Cerebellar cortex (tissue), 1 donor: ENCODE measurements around the gene SLC19A1.

Source experiments
- DNase-seq: peaks from one replicate; pipeline ENCODE4 v3.0.0-alpha.2; 2015; ENCODE audit warnings: low spot score

The SLC19A1 gene

DNA sequence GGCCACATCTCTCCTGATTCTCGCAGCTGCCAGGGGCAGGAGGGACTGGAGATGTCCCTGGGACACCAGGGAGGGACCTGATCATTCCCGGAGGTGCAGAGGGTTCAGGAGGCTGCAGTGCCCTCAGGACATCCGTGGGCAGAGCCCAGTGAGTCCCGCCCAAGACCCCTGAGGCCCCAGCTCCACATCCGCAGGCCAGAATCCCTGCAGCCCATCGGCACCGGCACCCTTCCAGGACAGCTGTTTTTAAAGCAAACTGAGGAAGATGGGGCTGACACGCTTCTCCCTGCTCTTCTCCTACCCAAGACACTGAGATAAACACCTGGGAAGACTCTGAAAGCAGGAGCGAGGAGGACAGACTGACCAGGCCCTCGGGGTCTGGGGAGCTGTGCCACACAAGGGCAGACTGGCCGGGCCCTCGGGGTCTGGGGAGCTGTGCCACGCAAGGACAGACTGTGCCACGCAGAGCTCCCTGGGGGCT is 25.5 kb downstream of the SLC19A1 start:
- no peak for DNase-seq

DNA sequence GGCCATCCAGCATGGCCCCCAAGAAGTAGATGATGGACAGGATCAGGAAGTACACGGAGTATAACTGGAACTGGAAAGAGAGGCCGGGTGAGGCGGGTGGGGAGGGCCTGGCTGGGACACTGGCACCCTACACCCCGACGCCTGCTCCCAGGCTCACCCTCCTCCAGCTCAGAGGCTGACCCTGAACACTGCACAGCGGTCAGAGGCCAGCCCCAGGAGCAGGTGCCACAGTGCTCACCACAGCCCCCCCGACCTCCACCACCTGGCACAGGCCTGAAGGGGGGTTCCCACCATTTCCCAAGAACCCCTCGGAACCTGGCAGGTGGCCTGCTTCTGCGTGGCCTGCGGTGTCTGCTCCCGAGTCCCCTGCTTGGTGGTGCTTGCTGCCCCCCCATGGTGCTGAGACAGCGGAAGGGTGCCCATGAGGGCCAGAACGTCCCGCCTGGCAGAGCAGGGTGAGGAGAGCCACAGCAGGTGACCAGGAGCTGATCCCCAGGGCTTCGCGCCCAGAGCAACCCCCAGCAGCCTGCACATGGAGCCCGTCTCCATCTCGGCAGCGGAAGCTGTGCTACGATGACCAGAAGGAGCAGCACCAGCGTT is 26.1 kb downstream of the SLC19A1 start:
- no peak for DNase-seq

DNA sequence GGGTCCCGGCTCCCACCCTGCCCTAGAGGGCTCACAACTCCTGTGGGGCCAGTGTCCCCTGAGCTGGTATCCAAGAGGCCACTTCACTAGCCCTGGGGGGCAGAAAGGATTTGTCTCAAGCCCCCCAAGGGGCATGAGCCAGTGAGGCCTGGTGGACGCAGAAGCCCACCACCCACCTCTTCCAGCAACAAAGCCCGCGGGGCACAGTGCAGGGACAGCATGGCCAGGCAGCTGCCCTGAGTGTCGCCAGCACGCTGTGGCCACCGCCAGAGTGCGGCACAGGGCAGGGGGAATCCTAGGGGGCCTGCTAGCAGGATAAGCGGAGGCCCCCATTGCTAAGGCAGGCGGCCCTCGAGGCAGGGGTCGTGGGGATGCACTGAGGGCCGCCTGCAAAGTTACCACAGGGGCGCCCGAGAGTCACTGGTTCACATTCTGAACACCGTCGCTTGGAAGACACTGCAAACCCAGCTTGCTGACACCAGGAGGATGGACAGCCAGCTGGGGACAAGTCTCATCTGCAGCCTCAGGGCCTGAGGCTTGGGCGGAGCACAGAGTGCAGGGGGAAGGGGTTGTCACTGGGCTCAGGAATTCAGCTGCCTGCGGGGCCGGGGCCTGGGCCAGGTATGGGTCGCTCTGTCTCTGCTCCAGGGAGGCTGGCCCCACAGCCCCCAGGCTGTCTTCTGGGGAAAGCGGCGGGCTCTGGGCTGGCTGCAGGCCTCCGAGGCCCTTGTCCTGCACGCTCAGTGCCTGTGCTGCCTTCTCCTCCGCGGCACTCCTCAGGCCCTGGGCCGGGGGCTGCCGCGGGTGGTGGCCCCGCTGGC is 26.8 kb downstream of the SLC19A1 start:
- DNase-seq, result no peak

DNA sequence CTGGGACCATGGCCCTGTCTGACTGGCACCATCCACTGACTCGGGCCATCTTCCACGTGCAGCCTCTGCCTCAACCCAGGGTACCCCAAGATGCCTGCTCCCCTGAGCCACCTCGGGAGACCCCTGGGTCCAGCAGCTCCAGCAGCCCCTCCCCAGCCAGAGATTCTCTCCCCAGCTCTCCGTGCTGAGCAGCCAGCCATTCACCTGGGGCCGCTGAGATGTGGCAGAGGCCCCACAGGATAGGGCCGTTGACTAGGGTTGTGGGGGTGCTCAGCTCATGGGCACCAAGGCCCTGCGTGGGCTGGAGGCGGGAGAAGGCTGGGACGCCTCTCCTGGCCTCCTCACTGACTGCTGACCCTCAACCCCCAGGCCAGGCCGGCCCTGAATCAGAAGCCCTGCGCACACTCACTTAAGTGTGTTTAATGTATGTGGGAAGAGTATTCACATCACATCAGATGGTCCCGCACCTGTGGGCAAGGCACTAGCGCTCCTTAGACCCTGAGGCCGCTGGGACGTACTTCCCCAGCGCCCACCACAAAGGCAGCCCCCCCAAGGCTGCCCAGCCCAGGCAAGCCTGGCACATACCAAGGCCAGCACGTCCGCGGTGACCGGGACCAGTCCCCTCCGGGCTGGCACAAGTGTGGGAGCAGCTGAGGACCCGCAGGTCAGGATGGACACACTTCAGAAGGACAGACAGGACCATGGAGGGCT is 27.8 kb downstream of the SLC19A1 start:
- DNase-seq, result no peak

DNA sequence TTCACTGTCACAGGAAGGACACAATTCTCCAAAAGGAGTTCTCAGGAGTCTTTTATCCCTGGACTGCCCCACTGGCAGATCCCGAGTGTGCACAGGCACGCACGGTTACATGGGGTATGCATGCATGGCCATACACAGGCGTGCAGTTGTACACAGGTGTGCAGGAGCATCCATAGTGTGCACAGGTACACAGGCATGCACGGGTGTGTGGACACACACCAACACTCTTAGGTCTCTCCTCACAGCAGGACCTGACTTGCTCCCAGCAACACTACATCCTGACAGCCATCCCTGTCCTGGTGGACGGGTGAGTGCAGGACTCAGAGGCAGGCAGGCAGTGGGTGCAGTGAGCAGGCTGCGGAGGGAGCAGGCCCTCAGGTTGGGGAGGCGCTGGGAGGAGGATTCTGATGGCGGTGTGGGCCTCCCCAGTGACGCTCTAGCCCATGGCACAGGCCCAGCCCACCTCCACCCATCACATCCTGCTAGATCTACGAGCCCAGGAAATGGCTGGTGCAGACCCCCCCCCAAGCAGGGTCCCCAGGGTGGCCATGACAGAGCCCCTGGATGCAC is 28.4 kb downstream of the SLC19A1 start:
- no peak for DNase-seq

DNA sequence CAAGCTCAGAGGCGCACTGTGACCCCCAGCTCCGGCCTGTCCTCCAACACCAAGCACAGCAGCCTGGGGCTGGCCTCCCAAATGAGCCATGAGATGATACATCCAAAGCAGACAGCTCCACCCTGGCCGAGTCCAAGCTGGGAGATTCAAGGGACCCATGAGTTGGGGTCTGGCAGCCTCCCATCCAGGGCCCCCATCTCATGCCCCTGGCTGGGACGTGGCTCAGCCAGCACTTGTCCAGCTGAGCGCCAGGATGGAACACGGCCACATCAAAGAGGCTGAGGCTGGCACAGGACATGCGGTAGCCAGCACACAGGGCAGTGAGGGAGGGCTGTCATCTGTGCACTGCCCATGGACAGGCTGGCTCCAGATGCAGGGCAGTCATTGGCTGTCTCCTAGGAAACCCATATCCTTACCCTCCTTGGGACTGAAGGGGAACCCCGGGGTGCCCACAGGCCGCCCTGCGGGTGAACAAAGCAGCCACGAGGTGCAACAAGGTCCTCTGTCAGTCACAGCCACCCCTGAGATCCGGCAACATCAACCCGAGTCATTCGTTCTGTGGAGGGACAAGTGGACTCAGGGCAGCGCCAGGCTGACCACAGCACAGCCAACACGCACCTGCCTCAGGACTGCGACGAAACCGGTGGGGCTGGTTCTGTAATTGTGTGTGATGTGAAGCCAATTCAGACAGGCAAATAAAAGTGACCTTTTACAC is 29.1 kb downstream of the SLC19A1 start:
- no peak for DNase-seq

DNA sequence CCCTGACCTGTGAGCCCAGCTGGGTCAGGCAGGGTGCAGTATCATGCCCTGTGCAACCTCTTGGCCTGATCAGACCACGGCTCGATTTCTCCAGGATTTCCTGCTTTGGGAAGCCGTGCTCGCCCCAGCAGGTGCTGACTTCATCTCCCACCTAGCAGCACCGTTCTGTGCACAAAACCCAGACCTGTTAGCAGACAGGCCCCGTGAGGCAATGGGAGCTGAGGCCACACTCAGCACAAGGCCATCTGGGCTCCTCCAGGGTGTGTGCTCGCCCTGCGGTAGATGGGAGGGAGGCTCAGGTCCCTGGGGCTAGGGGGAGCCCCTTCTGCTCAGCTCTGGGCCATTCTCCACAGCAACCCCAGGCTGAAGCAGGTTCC is 29.6 kb downstream of the SLC19A1 start:
- no peak for DNase-seq

DNA sequence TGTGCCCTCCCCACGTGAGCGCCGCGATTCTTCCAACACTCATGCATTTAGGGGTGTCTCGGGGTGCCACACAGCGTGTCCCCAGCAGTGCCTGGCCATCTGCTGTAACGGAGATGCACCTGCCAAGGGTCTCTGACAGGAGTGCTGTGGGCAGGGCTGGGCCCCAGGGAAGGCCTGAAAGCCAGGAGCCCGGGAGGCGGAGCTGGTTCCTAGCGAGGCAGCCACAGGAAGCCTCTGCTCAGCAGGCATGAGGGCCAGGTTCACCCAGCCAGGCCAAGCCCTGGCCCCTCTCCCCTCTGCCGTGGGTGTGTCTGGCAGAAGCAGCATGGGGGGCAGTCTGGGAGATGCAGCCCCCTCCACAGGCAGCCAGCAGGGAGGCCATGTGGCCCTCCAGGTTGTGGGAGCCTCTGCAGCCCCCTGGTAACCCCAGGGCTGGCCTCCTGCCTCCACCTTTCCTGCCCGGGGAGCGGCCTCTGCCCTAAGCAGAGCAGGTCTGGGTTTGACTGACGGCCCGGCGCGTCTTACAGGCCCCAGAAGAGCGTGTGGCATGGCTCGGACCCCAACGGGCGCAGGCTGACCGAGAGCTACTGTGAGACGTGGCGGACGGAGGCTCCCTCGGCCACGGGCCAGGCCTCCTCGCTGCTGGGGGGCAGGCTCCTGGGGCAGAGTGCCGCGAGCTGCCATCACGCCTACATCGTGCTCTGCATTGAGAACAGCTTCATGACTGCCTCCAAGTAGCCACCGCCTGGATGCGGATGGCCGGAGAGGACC is 30.4 kb downstream of the SLC19A1 start:
- DNase-seq, result no peak

DNA sequence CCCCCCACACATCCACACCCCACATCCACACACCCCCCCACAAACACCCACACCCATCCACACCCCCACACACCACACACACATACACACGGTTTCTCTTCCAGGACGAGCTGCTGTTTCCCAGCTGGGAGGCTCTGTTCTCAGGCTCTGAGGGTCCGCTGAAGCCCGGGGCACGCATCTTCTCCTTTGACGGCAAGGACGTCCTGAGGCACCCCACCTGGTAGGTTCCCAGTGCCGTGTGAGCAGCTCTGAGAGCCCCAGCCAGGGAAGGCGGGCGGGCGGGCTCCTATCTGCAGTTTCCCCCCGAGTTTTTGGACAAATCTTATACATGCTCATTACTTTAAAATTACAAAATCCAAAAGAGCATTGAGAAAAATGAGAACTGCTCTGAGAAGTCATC is 31.2 kb downstream of the SLC19A1 start:
- no peak for DNase-seq

DNA sequence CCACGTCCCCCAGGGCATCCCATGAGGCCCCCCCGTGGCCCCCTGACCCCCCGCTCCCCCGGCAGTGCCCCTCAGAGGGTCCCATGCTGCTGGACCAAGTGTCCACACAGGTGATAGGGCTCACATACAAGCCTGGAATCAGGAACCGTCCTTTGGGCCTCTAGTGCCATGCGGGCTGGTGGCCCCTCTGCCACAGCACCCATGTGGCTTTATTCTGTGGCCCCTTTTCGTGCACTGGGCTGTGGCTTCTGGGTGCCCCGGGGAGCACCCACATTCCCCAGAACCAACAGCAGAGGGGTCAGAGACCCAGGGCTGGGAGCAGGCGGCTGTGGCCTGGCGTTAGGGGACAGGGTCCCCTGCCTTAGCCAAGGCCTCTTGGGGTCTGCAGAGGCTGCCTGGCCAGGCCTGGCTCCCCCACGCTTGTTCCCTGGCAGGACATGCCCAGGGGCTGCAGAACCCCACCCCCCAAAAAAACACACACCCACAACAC is 31.7 kb downstream of the SLC19A1 start:
- DNase-seq, result no peak

DNA sequence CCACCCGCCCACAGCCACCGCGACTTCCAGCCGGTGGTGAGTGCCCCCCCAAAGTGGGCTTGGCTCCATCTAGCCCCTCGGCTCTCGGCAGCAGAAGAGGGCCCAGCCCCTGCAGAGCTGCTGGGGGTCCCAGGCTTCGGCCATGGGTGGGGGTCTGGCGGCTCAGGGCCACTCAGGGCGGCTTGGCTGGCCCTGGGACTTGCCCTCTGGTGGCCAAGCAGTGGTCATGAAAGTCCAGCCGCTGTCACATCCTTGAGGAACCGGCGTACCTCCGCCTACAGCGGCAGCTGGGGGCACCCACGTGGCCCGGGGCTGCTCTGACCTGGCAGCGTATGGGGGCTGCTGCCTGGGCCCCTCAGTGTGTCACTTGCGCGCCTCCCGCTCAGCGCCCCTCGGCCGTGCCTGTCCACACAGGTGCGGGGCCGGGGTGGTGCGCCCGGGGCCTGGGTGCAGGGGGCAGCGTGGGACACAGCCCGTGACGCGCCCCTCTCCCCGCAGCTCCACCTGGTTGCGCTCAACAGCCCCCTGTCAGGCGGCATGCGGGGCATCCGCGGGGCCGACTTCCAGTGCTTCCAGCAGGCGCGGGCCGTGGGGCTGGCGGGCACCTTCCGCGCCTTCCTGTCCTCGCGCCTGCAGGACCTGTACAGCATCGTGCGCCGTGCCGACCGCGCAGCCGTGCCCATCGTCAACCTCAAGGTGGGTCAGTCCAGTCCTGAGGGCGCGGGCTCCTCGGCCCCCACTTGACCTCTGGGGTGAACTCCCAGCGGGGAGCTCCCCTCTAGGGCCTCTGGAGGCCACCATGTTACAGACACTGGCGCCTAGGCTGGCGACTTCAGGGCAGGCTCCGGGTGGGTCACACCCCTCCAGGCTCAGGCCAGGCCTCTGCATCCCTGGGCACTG is 32.4 kb downstream of the SLC19A1 start:
- DNase-seq, result no peak

DNA sequence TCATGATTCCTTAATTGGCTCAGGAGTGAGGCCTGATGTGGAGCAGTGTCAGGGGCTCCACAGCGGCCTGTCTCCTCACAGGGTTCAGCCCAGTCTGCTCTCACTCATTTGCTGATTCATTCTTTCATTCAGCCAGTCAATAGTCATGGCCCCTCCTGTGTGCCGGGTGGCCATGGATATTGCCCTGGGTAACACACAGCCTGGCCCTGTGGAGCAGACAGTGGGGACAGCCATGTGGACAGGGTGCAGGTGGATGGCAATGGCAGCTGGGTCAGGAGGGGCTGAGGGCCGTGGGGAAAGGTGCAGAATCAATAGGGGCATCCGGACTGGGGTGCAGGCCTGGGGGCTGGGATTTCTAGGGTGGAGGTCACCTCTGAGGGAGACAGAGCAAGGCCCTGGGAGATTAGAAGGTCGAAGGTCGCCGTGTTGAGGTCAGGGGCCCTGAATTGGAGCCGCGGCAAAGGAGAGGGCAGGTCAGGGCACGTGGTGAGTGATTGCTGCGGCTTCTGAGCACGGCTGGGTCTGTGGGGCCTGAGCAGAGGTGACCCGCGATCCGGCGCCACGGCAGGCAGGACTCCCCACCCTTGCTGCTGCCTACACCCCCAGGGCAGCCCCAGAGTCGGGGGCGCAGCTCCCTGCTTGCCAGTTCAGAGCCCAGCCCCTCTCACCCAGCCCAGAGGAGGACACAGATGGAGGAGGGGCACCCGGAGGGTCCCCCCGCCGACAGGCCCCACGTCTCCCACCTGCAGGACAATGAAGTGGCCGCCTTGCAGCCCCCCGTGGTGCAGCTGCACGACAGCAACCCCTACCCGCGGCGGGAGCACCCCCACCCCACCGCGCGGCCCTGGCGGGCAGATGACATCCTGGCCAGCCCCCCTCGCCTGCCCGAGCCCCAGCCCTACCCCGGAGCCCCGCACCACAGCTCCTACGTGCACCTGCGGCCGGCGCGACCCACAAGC is 33.4 kb downstream of the SLC19A1 start:
- no peak for DNase-seq

DNA sequence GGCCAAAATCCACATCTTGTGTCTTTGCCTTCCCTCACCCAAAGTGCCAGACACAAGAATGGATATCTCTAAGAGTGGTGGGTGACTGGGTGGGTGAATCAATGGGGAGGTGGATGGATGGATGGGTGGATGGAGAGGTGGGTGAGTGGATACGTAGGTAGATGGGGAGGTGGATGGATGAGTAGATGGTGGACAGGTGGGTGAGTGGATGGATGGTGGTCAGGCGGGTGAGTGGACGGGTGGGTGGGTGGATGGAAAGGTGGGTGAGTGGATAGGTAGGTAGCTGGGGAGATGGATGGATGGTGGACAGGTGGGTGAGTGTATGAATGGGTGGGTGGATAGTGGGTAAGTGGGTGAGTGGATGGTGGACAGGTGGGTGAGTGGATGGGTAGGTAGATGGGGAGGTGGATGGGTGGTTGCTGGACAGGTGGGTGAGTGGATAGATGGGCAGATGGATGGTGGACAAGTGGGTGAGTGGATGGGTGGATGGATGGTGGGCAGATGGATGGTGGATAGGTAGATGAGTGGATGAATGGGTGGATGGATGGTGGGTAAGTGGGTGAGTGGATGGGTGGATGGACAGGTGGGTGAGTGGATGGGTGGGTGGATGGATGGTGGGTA is 34.2 kb downstream of the SLC19A1 start:
- no peak for DNase-seq

DNA sequence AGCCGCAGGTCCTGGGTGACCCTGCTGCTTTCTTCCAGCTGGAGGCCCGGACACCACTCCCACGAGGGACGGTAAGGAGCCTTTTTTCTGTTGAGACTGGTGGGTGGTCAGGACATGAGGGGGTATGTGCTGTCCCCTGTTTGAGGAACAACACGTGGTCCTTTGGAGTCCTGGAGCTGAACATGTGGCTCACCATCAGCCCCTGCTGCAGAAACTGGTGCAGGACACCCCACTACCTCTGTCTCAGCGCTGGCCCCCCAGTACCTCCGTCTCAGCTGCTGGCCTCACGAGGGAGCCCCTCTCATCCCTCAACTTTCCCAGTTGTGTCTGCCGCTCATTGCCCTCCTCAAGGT is 34.7 kb downstream of the SLC19A1 start:
- DNase-seq, result no peak

DNA sequence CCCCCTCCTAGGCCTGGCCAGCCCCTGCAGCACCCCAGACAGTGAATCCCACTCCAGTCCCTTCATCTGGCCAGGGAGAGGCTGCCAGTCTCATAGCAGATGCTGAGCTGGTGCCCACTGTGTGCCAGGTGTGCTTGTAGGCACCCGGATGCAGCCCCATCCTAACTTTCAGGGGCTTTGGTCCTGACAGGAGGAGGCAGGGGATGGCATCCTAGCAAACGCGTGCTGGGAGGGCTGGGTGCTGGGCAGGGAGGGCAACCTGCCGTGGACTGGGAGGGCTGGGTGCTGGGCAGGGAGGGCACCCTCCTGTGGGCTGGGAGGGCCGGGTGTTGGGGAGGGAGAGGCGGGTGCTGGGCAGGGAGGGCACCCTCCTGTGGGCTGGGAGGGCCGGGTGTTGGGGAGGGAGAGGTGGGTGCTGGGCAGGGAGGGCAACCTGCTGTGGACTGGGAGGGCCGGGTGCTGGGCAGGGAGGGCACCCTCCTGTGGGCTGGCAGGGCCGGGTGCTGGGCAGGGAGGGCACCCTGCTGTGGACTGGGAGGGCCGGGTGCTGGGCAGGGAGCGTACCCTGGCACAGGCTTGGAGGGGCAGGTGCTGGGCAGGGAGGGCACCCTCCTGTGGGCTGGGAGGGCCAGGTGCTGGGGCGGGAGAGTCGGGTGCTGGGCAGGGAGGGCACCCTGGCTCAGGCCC is 35.3 kb downstream of the SLC19A1 start:
- DNase-seq, result no peak

DNA sequence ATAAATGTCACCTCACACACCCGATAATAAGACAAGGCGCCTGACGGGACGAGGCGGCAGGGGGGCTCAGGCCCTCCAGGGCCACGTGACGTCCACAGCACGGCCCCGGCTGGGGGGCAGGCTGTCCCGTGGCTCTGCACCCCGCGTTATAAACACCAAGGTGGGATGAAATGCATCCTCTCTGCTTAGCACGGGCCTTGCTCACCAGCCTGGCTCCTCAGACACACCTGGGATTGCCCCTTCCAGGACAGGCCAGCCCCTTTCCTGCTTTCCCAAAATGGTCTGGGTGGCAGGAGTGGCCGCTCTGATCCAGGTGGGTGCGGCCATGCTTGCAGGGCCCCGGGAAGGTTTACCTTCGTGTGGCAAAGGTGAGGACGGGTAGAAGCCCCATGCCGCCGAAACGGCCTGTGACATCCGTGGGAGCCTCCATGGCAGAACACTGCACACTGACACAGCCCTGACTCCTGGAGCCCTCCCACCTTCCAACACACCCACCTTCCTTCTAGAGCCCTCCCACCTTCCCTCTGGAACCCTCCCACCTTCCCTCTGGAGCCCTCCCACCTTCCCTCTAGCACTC is 35.9 kb downstream of the SLC19A1 start:
- no peak for DNase-seq

DNA sequence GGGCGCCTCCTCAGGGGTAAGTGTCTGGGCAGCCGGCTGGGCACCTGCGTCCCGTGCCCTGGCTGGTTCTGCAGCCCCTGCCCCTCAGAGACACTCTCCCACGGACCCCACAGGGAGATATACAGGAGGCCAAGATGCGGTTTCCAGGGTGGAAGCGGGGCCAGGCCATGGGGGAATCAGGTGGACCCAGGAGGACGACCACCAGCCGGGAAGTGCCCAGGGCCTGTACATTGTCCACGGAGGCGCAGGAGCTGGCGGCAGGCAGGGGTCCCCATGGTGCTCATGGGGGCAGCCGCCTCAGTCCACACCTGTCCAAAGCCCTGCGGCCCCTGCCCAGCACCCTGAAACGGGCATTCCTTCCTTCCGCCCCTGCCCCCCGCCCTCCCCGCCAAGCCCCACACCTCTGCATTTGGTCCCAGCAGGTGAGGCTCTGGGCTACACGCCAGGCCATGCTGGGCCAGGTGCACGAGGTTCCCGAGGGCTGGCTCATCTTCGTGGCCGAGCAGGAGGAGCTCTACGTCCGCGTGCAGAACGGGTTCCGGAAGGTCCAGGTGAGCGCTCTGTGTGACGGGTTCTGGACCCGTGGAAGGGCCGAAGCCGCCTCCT is 36.7 kb downstream of the SLC19A1 start:
- DNase-seq, result no peak
